H1 (cell line): ENCODE results near the gene STEAP3. TPM values are rescaled to one million over a fixed set of nuclear protein-coding genes. Genes with fewer than 3 reads are reported as not detected.
A peak's percentile ranks its signal among the peaks of the same experiment; 100 is the strongest.

Experiments
- CTCF ChIA-PET: fragments of 300-600 bp; sonication (Branson Sonifier 250); formaldehyde crosslinking; loops from one replicate; lab custom pipeline; 2021; ENCODE audit not compliant: partially characterized antibody; lab: Charles Lee
- POLR2A ChIA-PET: fragments of 300-600 bp; sonication (Branson Sonifier 250); formaldehyde crosslinking; loops from one replicate; lab custom pipeline; 2021; ENCODE audit warnings: inconsistent platforms; ENCODE audit not compliant: partially characterized antibody; lab: Charles Lee
- DNase-seq, 2 experiments: peaks; one replicate each; pipeline versions ENCODE4 v3.0.0 to v3.0.0-alpha.2; 2010 to 2022; ENCODE audit warnings: low spot score in 2 of 2, low read depth in 1 of 2, mixed read lengths in 1 of 2
- FAIRE-seq: peaks from 2 replicates; lab custom pipeline; 2011; peaks lifted over from hg19 to GRCh38; lab: Jason Lieb, UNC
- H2AFZ ChIP-seq: 2 replicates; pipeline ENCODE4 v1.8.1; 2012; ENCODE audit warnings: low read length, inconsistent platforms
- H2AK5ac ChIP-seq: 2 replicates; pipeline ENCODE4 v1.6.1; 2013; ENCODE audit warnings: low read depth, low read length
- H2BK120ac ChIP-seq: replicated peaks from 2 replicates; pipeline ENCODE3; 2013; ENCODE audit warnings: low read depth, low read length, inconsistent platforms
- H2BK12ac ChIP-seq: 2 replicates; pipeline ENCODE4 v1.6.1; 2013; ENCODE audit warnings: low read depth, low read length
- H2BK15ac ChIP-seq: 2 replicates; pipeline ENCODE4 v1.6.1; 2013; ENCODE audit warnings: low read length
- H2BK20ac ChIP-seq: 2 replicates; pipeline ENCODE4 v1.6.1; 2013; ENCODE audit warnings: low read length
- H2BK5ac ChIP-seq: 2 replicates; pipeline ENCODE4 v1.6.1; 2013; ENCODE audit warnings: low read depth, low read length
- H3K14ac ChIP-seq: 2 replicates; pipeline ENCODE4 v1.6.1; 2013; ENCODE audit warnings: inconsistent platforms; ENCODE audit not compliant: insufficient read length
- H3K18ac ChIP-seq: 2 replicates; pipeline ENCODE4 v1.6.1; 2013; ENCODE audit warnings: low read length; ENCODE audit errors: extremely low read depth
- H3K23ac ChIP-seq: 2 replicates; pipeline ENCODE4 v1.6.1; 2013; ENCODE audit warnings: inconsistent platforms; ENCODE audit not compliant: insufficient read length
- H3K23me2 ChIP-seq: 2 replicates; pipeline ENCODE4 v1.6.1; 2013; ENCODE audit warnings: low read depth, low read length
- H3K27ac ChIP-seq: 2 replicates; pipeline ENCODE4 v1.6.1; 2011; ENCODE audit warnings: low read depth, low read length, inconsistent platforms
- H3K27me3 ChIP-seq, 4 experiments: replicated peaks in 1 of 4; 1 replicate in 1 of 4; 2 replicates in 3 of 4; pipeline versions ENCODE4 v1.6.1 to v1.8.1; 2011 to 2013; ENCODE audit warnings: low read length in 3 of 4, mild to moderate bottlenecking in 3 of 4, inconsistent platforms in 2 of 4, mixed read lengths in 2 of 4, moderate library complexity in 1 of 4; ENCODE audit not compliant: control insufficient read depth in 3 of 4, insufficient read depth in 3 of 4; ENCODE audit errors: extremely low read depth in 1 of 4
- H3K36me3 ChIP-seq, 4 experiments: 2 replicates each; pipeline versions ENCODE4 v1.6.1 to v1.8.1; 2011 to 2013; ENCODE audit warnings: mild to moderate bottlenecking in 4 of 4, low read length in 3 of 4, moderate library complexity in 2 of 4, control low read depth in 1 of 4, inconsistent platforms in 1 of 4; ENCODE audit not compliant: insufficient read depth in 4 of 4, control insufficient read depth in 2 of 4
- H3K4ac ChIP-seq: replicated peaks from 2 replicates; pipeline ENCODE3; 2013; ENCODE audit warnings: low read length, low read depth, mixed read lengths, inconsistent platforms; ENCODE audit not compliant: insufficient read length
- H3K4me1 ChIP-seq, 4 experiments: replicated peaks in 1 of 4; 1 replicate in 1 of 4; 2 replicates in 3 of 4; pipeline versions ENCODE4 v1.6.1 to v1.8.1; 2011 to 2013; ENCODE audit warnings: low read length in 3 of 4, inconsistent platforms in 2 of 4, mixed read lengths in 1 of 4; ENCODE audit not compliant: insufficient read depth in 4 of 4, control insufficient read depth in 3 of 4
- H3K4me2 ChIP-seq, 2 experiments: 2 replicates each; pipeline versions ENCODE4 v1.6.1 to v1.8.1; 2011 to 2013; ENCODE audit warnings: low read depth in 2 of 2, low read length in 2 of 2, control low read depth in 1 of 2, inconsistent platforms in 1 of 2, mild to moderate bottlenecking in 1 of 2; ENCODE audit not compliant: insufficient read depth in 1 of 2
- H3K4me3 ChIP-seq, 4 experiments: fragments of 200-600, 300-600 bp in 1 of 4; sonication (generic), shearing (Covaris generic), sonication (Bioruptor Twin) in 1 of 4; 2 replicates each; pipeline versions ENCODE4 v1.5.1 to v1.8.1; 2011 to 2016; ENCODE audit warnings: low read length in 4 of 4, low read depth in 3 of 4, control low read depth in 2 of 4, inconsistent platforms in 2 of 4, mild to moderate bottlenecking in 2 of 4, mixed read lengths in 1 of 4, moderate library complexity in 1 of 4; ENCODE audit not compliant: insufficient read depth in 2 of 4; ENCODE audit errors: extremely low read depth in 1 of 4
- H3K56ac ChIP-seq: replicated peaks from 2 replicates; pipeline ENCODE3; 2013; ENCODE audit warnings: low read depth, mild to moderate bottlenecking, mixed read lengths, low read length, inconsistent platforms; ENCODE audit not compliant: insufficient read length
- H3K79me1 ChIP-seq: 2 replicates; pipeline ENCODE4 v1.6.1; 2013; ENCODE audit warnings: low read depth, low read length, control low read depth
- H3K79me2 ChIP-seq, 2 experiments: 2 replicates each; pipeline versions ENCODE4 v1.6.1 to v1.8.1; 2012 to 2013; ENCODE audit warnings: low read length in 2 of 2, mild to moderate bottlenecking in 2 of 2, inconsistent platforms in 1 of 2; ENCODE audit not compliant: insufficient read depth in 2 of 2, control insufficient read depth in 1 of 2
- H3K9ac ChIP-seq, 4 experiments: replicated peaks in 1 of 4; 1 replicate in 1 of 4; 2 replicates in 3 of 4; pipeline versions ENCODE4 v1.6.1 to v1.8.1; 2011 to 2013; ENCODE audit warnings: low read depth in 3 of 4, low read length in 3 of 4, control low read depth in 2 of 4, mild to moderate bottlenecking in 2 of 4, moderate library complexity in 2 of 4, inconsistent platforms in 1 of 4; ENCODE audit errors: extremely low read depth in 1 of 4
- H3K9me3 ChIP-seq, 2 experiments: 2 replicates each; pipeline versions ENCODE4 v1.6.1 to v1.8.1; 2012 to 2013; ENCODE audit warnings: mild to moderate bottlenecking in 2 of 2, moderate library complexity in 2 of 2, control low read depth in 1 of 2, inconsistent platforms in 1 of 2, low read depth in 1 of 2, low read length in 1 of 2, mixed read lengths in 1 of 2; ENCODE audit not compliant: insufficient read depth in 2 of 2
- H4K20me1 ChIP-seq, 2 experiments: replicated peaks in 1 of 2; 2 replicates each; pipeline versions ENCODE3 to v1.8.1; 2011 to 2013; ENCODE audit warnings: inconsistent platforms in 2 of 2, low read length in 2 of 2, mild to moderate bottlenecking in 1 of 2; ENCODE audit not compliant: insufficient read depth in 2 of 2, control insufficient read depth in 1 of 2
- H4K5ac ChIP-seq: 2 replicates; pipeline ENCODE4 v1.6.1; 2013; ENCODE audit warnings: low read length, low read depth, mixed read lengths, inconsistent platforms; ENCODE audit not compliant: insufficient read length
- H4K8ac ChIP-seq: 2 replicates; pipeline ENCODE4 v1.8.0; 2013; ENCODE audit warnings: mild to moderate bottlenecking, moderate library complexity, low read length, inconsistent platforms; ENCODE audit not compliant: insufficient read depth; ENCODE audit errors: extremely low read depth
- H4K91ac ChIP-seq: replicated peaks from 2 replicates; pipeline ENCODE3; 2013; ENCODE audit warnings: low read length, mixed read lengths, inconsistent platforms; ENCODE audit not compliant: insufficient read length
- ATF2 ChIP-seq: IDR thresholded peaks from 2 replicates; pipeline ENCODE4 v1.6.1; 2012; ENCODE audit warnings: low read length, inconsistent platforms
- CREB1 ChIP-seq: IDR thresholded peaks from 2 replicates; pipeline ENCODE4 v1.6.1; 2012; ENCODE audit warnings: inconsistent platforms
- EGR1 ChIP-seq: IDR thresholded peaks from 2 replicates; pipeline ENCODE4 v1.6.1; 2011; ENCODE audit warnings: low read depth, low read length, borderline replicate concordance
- JUND ChIP-seq: IDR thresholded peaks from 2 replicates; pipeline ENCODE4 v1.6.1; 2011; ENCODE audit warnings: mild to moderate bottlenecking, improper control_type of control experiment, low read length
- MAFK ChIP-seq: IDR thresholded peaks from 2 replicates; pipeline ENCODE4 v1.6.1; 2012; ENCODE audit warnings: low read depth, mild to moderate bottlenecking, improper control_type of control experiment, low read length
- RAD21 ChIP-seq, 2 experiments: IDR thresholded peaks in 1 of 2; conservative IDR thresholded peaks in 1 of 2; 2 replicates each; pipeline ENCODE4 v1.6.1; 2011; ENCODE audit warnings: low read depth in 2 of 2, low read length in 2 of 2, improper control_type of control experiment in 1 of 2, inconsistent platforms in 1 of 2, mild to moderate bottlenecking in 1 of 2, moderate library complexity in 1 of 2
- SIRT6 ChIP-seq: IDR thresholded peaks from one replicate; pipeline ENCODE4 v1.7.1; 2012; ENCODE audit warnings: low read length, inconsistent platforms
- TAF7 ChIP-seq: optimal IDR thresholded peaks from 2 replicates; pipeline ENCODE3; 2011; ENCODE audit warnings: low read depth, mild to moderate bottlenecking, inconsistent platforms, low read length, moderate library complexity, borderline replicate concordance
- whole genome bisulfite sequencing, 2 experiments: shearing (Covaris generic) in 1 of 2; methylation state at CpG; one replicate each; pipeline versions ENCODE4 v1.1.6 to v1.1.7; 2013 to 2015; ENCODE audit warnings: low lambda C conversion rate in 2 of 2, mixed read lengths in 2 of 2, inconsistent platforms in 1 of 2, low coverage in 1 of 2, missing lambda C conversion rate in 1 of 2; ENCODE audit not compliant: insufficient replicate concordance in 2 of 2, insufficient coverage in 1 of 2, insufficient read length in 1 of 2; ENCODE audit errors: extremely low coverage in 1 of 2, missing lambda C conversion rate in 1 of 2; 5-methylcytosine and 5-hydroxymethylcytosine counted together
- polyA plus RNA-seq, 7 experiments: library from polyadenylated mRNA; depleted of rRNA in 3 of 7; stranded (reverse) in 5 of 7; unstranded in 2 of 7; fragments of >200 nt in 5 of 7; fragments of 200-250 nt in 2 of 7; gene quantifications; 1 replicate in 5 of 7; 2 replicates in 1 of 7; 4 replicates in 1 of 7; pipeline versions ENCODE4 v1.2.1 to v1.2.3, GENCODE V29; 2011 to 2013; ENCODE audit warnings: missing spikeins in 2 of 7, mixed read lengths in 2 of 7
- total RNA-seq: library from RNA; stranded (reverse); fragmentation: NEBNext Ultra II Directional; extraction: Animal tissue kit (Norgen Biotek cat#: 25700); gene quantifications from 2 replicates; pipeline ENCODE4 v1.2.1, GENCODE V29; 2021

Gene STEAP3
- total and polyA plus RNA-seq, 2 of the 8 experiments (the other 6 are each of a cell fraction or from before 2014, with no cell fraction given), result 21.7 to 27.9 TPM

DNA sequence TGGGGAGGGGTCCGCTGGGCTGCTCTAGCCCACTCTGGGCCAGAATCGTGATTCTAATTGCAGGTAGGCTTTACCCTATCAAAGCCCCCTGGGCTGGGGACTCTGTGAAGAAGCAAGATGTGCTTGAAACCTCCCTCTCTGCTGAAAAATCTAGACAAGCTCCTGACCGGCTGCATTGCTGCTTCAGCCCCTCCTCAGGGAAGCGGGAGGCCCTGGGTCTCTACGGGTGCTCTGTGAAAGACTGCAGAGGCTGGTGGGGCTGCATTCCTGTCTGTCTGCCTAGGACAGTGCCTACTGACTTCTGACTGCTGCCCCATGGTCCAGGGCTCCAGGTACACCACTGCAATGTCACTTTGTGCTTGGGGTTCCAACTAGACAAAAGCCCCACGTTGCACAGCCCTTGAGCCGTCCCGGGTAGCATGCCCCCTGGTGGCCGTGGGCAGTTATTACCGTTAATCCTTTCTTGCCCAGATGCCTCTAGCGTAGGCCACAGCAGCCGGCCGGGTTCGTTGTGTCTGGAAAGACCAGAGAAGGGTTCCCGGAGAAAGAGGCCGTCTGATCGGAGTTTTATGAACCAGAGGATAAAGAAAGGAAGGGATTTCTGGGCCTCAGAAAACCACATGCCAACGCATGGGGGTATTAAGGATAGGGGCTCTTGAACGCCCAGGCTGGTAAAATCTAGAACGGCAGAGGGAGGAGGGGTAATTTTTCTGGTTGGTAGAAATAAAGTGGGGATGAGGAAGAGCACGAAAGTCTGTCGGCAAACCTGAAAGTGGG lies 49.2 kb upstream of the STEAP3 start:
- no peaks in the 10 kb centered on the region for H3K79me1 ChIP-seq
- H3K36me3 ChIP-seq, result no peaks in the 10 kb centered on the region
- FAIRE-seq (peak; percentile 60), DNase-seq (peak in 1 of 2 experiments; percentile 91)
- H2AFZ ChIP-seq, result 0 out of 2 replicates have a peak overlapping the region, but pooled peaks have one; percentile 43
- no peak overlapping the region for H4K91ac ChIP-seq
- no peak overlapping the region for H3K4ac ChIP-seq
- H3K14ac ChIP-seq, result no peak overlapping the region
- no peak overlapping the region for H3K27ac ChIP-seq
- no peak overlapping the region for H2BK5ac ChIP-seq
- CTCF ChIA-PET, result interaction anchor here (0.6 to 5.3 kb wide), 34 partner anchors 12 to 293 kb away, joined by 3 to 59 read pairs (median 5); partner anchors contain the start of genes C1QL2 and MARCO
- no peaks in the 10 kb centered on the region; a peak in 1 of 4 replicates for H3K9me3 ChIP-seq
- H4K20me1 ChIP-seq, result no peaks in the 10 kb centered on the region
- no peak overlapping the region for H2AK5ac ChIP-seq
- no peak overlapping the region for H2BK20ac ChIP-seq
- no peak overlapping the region for H2BK15ac ChIP-seq
- POLR2A ChIA-PET, result no interaction called here
- no peak overlapping the region for H2BK12ac ChIP-seq
- no peaks in the 10 kb centered on the region for H3K79me2 ChIP-seq
- H3K4me1 ChIP-seq, result no peaks in the 10 kb centered on the region; a peak in 1 of 7 replicates
- H2BK120ac ChIP-seq, result no peak overlapping the region
- H4K5ac ChIP-seq, result no peak overlapping the region
- H3K23ac ChIP-seq, result no peak overlapping the region
- H3K56ac ChIP-seq, result no peak overlapping the region
- 68% methylated on average over 20 of the region's 22 CpGs; no CpG with 5 or more reads in 1 of the 2 experiments for WGBS, 2 experiments
- no peaks in the 10 kb centered on the region for H3K27me3 ChIP-seq
- no peak overlapping the region for H4K8ac ChIP-seq
- no peak overlapping the region for H3K9ac ChIP-seq
- no peak overlapping the region for H3K4me3 ChIP-seq
- H3K23me2 ChIP-seq, result no peaks in the 10 kb centered on the region
- H3K4me2 ChIP-seq, result no peak overlapping the region
- no peak overlapping the region for H3K18ac ChIP-seq
- TF ChIP-seq TAF7 (no peak), EGR1 (no peak), JUND (no peak), ATF2 (no peak), MAFK (no peak), RAD21 (IDR thresholded peaks at IDR 0.05 in 1 of 2, conservative IDR thresholded peaks at IDR 0.05 in 1 of 2; ENCODE audit: low read depth in 2 of 2, low read length in 2 of 2) (peak; percentile 66 to 81), CREB1 (0 out of 2 replicates have a peak, but pooled peaks have one; percentile 31), SIRT6 (no peak)
